Activated naive CD4-positive, alpha-beta T cell treated with anti-CD3 and anti-CD28 coated beads, Interleukin-2, amount 50 U/mL, for 24 hours (primary cell): Measurements from ENCODE around the gene DDX41.
"Not testable (repeated sequence)": the region's sequence is repeated elsewhere in the genome, so short reads cannot be mapped to it uniquely, and the experiment has no call there.

Experiments used
- H3K27ac Mint-ChIP-seq: one replicate; pipeline ENCODE4 v1.8.0; 2021; ENCODE audit warnings: mild to moderate bottlenecking, mixed read lengths
- H3K27me3 Mint-ChIP-seq: one replicate; pipeline ENCODE4 v1.8.0; 2021; ENCODE audit warnings: mixed read lengths
- H3K36me3 Mint-ChIP-seq: one replicate; pipeline ENCODE4 v1.8.0; 2021; ENCODE audit warnings: mixed read lengths
- H3K4me1 Mint-ChIP-seq: one replicate; pipeline ENCODE4 v1.8.0; 2021; ENCODE audit warnings: mixed read lengths
- H3K4me3 Mint-ChIP-seq: one replicate; pipeline ENCODE4 v1.8.0; 2021; ENCODE audit warnings: mild to moderate bottlenecking, mixed read lengths
- H3K9me3 Mint-ChIP-seq: one replicate; pipeline ENCODE4 v1.8.0; 2021; ENCODE audit warnings: mixed read lengths

The DDX41 gene

GRCh38 chr5:177516601-177517568 is at the start of gene DDX41:
Gene DDX41 (minus strand): TSS chr5:177516961. CDS start chr5:177516945, 16 bp downstream.
- H3K27me3 Mint-ChIP-seq = no peaks in the 10 kb centered on the region

DNA sequence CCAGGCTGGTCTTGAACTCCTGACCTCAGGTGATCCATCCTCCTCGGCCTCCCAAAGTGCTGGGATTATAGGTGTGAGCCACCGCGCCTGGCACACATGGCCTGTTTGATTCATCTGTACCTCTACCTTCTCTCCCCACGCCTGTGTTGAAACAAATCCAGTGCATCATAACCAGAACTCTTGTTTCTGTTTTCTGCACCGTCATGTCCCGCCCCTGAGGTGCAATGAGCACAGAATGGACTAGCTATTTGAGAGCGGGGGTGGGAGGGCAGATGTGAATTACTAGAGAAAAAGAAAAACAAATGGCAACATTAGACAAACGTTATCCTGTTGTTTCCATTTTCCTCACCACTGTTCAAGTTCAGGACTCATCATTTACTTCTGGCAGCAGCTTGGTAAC is 48.3 kb upstream of the DDX41 start:
- Mint-ChIP-seq H3K4me1 (no peaks in the 10 kb centered on the region), H3K9me3 (no peaks in the 10 kb centered on the region), H3K4me3 (no peak overlapping the region), H3K27me3 (no peaks in the 10 kb centered on the region), H3K36me3 (no peaks in the 10 kb centered on the region), H3K27ac (no peak overlapping the region)

More at GRCh38 chr5:177516601-177517568, at the start of gene DDX41:
- peaks cover 14% of the 10 kb centered on the region for H3K36me3 Mint-ChIP-seq
- H3K27ac Mint-ChIP-seq = peak within 1 kb of the TSS; percentile 91
- H3K9me3 Mint-ChIP-seq = no peaks in the 10 kb centered on the region
- peak within 1 kb of the TSS; percentile 94 for H3K4me3 Mint-ChIP-seq
- H3K4me1 Mint-ChIP-seq = peaks cover 51% of the 10 kb centered on the region

- not testable (repeated sequence) for H3K4me3 Mint-ChIP-seq, H3K27ac Mint-ChIP-seq, H3K4me1 Mint-ChIP-seq, H3K36me3 Mint-ChIP-seq, H3K9me3 Mint-ChIP-seq, H3K27me3 Mint-ChIP-seq
Measured at GRCh38 chr5:177559446-177559941, 42.7 kb upstream of the DDX41 start.

DNA sequence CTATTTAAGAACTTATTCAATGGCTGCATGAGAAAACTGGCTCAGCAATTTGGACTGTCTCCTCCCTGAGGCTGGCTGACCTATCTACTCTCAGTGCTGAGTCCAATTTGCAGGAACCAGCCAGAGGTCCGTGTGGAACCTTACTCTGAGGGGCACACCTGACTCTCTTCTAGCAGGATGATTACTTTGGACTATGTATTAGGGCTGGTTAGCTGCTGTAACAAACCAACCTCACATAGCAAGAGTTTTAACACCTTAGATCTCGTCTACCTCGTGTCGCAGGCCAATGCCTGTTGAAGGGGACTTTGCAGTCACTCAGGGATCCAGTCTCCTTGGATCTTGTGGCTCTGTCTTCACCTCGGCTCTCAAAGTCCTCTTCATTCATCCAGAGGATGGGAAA is 41.0 kb upstream of the DDX41 start:
- Mint-ChIP-seq H3K27me3 (no peaks in the 10 kb centered on the region), H3K27ac (no peak overlapping the region), H3K4me3 (no peak overlapping the region), H3K4me1 (peaks cover 16% of the 10 kb centered on the region), H3K9me3 (no peaks in the 10 kb centered on the region), H3K36me3 (no peaks in the 10 kb centered on the region)

- H3K36me3 Mint-ChIP-seq = no peaks in the 10 kb centered on the region
- no peaks in the 10 kb centered on the region for H3K9me3 Mint-ChIP-seq
- H3K4me3 Mint-ChIP-seq = no peak overlapping the region
- H3K4me1 Mint-ChIP-seq = peaks cover 23% of the 10 kb centered on the region
- no peak overlapping the region for H3K27ac Mint-ChIP-seq
- no peaks in the 10 kb centered on the region for H3K27me3 Mint-ChIP-seq
Measured at GRCh38 chr5:177557041-177557647, 40.4 kb upstream of the DDX41 start.

- Mint-ChIP-seq H3K27me3 (no peaks in the 10 kb centered on the region), H3K4me1 (peaks cover 26% of the 10 kb centered on the region), H3K9me3 (no peaks in the 10 kb centered on the region), H3K27ac (no peak overlapping the region), H3K36me3 (no peaks in the 10 kb centered on the region), H3K4me3 (peak overlapping the region; percentile 92)
Measured at GRCh38 chr5:177555665-177556064, 38.9 kb upstream of the DDX41 start.

DNA sequence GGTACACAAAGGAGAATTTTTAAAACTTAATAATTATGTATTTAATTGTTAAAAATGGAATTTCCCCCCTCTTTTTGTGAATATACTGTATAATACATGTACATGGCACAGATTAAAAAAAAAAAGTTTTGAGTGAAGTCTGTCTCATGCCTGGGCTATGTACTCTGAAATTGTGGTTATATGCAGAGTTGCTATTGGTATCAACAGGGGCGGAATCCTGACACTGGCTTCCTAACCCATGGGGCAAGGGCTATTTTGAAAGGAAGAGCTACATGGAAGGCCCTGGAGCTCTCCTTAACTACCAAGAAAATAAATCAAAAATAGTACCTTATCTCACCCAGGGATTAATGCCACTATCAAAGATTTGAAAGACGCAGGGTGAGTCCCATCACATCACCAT is 38.5 kb upstream of the DDX41 start:
- peak overlapping the region; percentile 92 for H3K4me3 Mint-ChIP-seq
- peaks cover 28% of the 10 kb centered on the region for H3K4me1 Mint-ChIP-seq
- no peaks in the 10 kb centered on the region for H3K9me3 Mint-ChIP-seq
- no peaks in the 10 kb centered on the region for H3K36me3 Mint-ChIP-seq
- H3K27me3 Mint-ChIP-seq = no peaks in the 10 kb centered on the region
- no peak overlapping the region for H3K27ac Mint-ChIP-seq

GRCh38 chr5:177554474-177555111 is 37.8 kb upstream of the DDX41 start, which contains the start of gene FAM193B:
Gene FAM193B (minus strand): TSS chr5:177554563. CDS start chr5:177554458, 105 bp downstream.
- Mint-ChIP-seq H3K4me3 (peak within 1 kb of the TSS; percentile 92), H3K36me3 (no peaks in the 10 kb centered on the region), H3K27ac (peak within 1 kb of the TSS; percentile 89), H3K4me1 (peaks cover 32% of the 10 kb centered on the region), H3K9me3 (no peaks in the 10 kb centered on the region), H3K27me3 (no peaks in the 10 kb centered on the region)

DNA sequence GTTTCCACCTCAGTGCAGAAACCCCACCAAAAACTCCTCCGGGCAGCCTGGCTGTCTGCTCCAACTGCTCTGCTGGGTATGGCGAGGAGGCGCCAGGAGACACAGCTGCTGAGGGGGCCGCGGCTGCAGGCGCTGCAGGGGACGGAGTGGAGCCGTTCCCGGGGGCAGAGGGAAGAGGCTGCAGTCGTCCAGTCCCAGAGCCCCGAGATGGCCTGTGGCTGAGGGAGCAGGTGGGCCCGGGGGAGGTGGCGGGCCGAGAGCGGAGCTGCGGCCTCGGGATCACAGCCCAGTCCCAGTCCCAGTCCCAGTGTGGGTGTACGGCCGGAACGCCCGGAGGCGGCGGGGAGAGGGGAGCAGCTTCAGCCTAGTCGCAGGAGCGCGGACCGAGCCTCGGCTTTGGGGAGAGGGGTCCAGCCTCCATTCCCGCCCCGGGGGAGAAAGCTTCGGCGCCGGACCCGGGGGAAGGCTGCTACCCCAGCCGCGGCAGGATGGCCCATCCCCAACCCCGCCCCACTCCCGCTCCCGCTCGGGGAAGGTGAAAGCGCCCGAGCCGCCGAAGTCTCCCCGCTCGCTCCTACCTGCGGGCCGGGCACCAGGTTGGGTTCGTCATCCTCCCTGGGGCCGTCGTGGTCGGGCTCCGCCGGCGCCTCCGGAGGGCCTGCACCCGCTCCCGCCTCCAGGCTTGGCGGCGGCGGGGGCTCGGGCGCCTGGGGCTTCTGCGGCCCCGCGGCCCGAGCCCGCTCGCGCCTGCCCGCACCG is 37.1 kb upstream of the DDX41 start:
- H3K4me3 Mint-ChIP-seq = peak overlapping the region; percentile 82
- no peaks in the 10 kb centered on the region for H3K27me3 Mint-ChIP-seq
- H3K9me3 Mint-ChIP-seq = no peaks in the 10 kb centered on the region
- H3K4me1 Mint-ChIP-seq = peaks cover 35% of the 10 kb centered on the region
- no peaks in the 10 kb centered on the region for H3K36me3 Mint-ChIP-seq
- H3K27ac Mint-ChIP-seq = no peak overlapping the region

- Mint-ChIP-seq H3K4me3 (peak overlapping the region; percentile 82), H3K27me3 (no peaks in the 10 kb centered on the region), H3K9me3 (no peaks in the 10 kb centered on the region), H3K36me3 (no peaks in the 10 kb centered on the region), H3K4me1 (peaks cover 42% of the 10 kb centered on the region), H3K27ac (peak overlapping the region; percentile 70)
Measured at GRCh38 chr5:177552839-177553455, 36.2 kb upstream of the DDX41 start.

DNA sequence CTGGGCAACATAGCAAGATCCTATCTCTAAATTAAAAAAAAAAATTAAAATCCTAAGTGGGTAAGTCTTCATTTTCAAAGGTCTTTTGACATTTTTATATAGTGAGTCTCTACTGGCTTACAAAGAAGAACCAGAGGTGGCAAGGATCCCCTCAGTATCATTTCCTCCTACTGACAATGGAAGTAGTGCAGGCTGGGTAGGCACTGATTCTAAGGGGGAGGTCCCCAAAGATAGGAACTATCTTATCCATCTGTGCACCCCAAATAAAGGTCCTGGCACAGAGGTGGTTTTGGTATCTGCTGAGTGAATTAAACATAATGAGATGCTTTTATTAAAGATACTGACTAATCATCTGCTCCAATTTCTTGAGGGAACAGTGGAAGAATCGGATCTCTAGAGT is 33.4 kb upstream of the DDX41 start:
- no peaks in the 10 kb centered on the region for H3K27me3 Mint-ChIP-seq
- H3K27ac Mint-ChIP-seq = no peak overlapping the region
- no peaks in the 10 kb centered on the region for H3K9me3 Mint-ChIP-seq
- no peak overlapping the region for H3K4me3 Mint-ChIP-seq
- peaks cover 56% of the 10 kb centered on the region for H3K4me1 Mint-ChIP-seq
- H3K36me3 Mint-ChIP-seq = peaks cover 6% of the 10 kb centered on the region

DNA sequence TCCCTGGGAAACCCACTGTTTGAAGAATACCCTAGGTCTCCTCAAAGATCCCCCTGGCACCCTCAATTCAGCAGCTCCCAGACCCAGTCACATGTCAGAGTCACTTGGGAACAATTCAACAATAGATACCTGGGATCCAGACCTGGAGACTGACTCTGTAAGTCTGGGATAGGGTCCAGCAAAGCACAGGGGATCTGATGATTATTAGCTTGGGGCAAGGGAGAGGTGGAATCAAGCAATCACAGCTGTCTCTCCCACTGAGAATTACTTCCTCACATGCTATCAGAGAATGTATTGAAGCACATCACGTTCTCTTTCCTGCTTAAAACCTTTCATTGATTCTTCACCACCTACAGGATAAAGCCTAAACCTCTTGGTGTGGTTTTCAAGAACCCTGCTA is 31.7 kb upstream of the DDX41 start:
- H3K36me3 Mint-ChIP-seq = peaks cover 6% of the 10 kb centered on the region
- H3K27ac Mint-ChIP-seq = no peak overlapping the region
- H3K4me1 Mint-ChIP-seq = peaks cover 51% of the 10 kb centered on the region
- H3K9me3 Mint-ChIP-seq = no peaks in the 10 kb centered on the region
- no peaks in the 10 kb centered on the region for H3K27me3 Mint-ChIP-seq
- H3K4me3 Mint-ChIP-seq = no peak overlapping the region

DNA sequence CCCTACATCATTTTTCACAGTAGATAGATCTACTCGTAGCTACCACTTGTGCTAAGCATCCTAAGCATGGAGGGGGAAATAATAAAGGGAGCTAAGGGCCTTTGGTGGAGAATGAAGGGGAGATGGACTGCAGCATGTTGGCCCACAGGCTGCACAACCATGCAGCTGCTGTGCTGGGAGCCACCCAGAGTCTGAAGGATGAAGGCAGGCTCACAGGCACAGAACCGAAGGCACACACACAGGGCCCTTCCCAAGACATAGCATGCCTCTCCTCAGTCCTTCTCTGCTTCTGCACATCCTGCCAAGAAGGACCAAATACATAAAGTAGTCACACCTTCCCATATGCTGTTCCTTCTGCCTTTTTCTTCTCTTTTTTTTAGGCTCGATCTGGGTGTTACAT is 31.0 kb upstream of the DDX41 start:
- Mint-ChIP-seq H3K4me1 (peaks cover 49% of the 10 kb centered on the region), H3K9me3 (no peaks in the 10 kb centered on the region), H3K27me3 (no peaks in the 10 kb centered on the region), H3K36me3 (peaks cover 6% of the 10 kb centered on the region), H3K4me3 (no peak overlapping the region), H3K27ac (no peak overlapping the region)

DNA sequence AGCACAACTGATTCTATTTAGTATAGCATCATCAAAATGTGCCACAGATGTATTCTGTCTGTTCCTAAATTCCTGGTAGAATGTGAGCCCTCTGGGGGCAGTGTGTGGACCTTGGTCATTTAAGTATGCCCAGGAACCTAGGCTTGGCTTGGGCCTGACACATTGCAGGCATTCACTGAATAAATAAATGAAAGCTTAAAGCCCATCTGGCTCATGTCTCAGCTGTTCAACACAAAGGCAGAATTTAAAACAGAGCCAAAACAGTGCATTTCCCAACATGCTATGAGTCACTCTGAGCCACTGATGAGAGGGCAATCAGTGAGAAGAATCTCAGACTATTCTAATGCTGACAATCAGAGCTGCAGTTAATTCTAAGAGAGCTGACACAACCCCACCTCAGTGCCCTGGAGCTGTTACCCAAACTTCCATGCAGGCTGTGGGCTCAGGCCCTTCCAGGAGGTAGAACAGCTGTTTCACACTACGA is 29.5 kb upstream of the DDX41 start:
- no peak overlapping the region for H3K4me3 Mint-ChIP-seq
- H3K27ac Mint-ChIP-seq = no peak overlapping the region
- peaks cover 47% of the 10 kb centered on the region for H3K4me1 Mint-ChIP-seq

More for the DNA sequence above, 29.5 kb upstream of the DDX41 start:
- H3K9me3 Mint-ChIP-seq = no peaks in the 10 kb centered on the region
- peaks cover 11% of the 10 kb centered on the region for H3K36me3 Mint-ChIP-seq
- no peaks in the 10 kb centered on the region for H3K27me3 Mint-ChIP-seq
